Measurements from ENCODE around the gene CDS1.

- TF ChIP-seq POLR2AphosphoS5 (IDR thresholded peaks at IDR 0.05; ENCODE audit: low read depth, low read length) (no peak), SIN3A (IDR thresholded peaks at IDR 0.05; ENCODE audit: borderline replicate concordance, insufficient read depth, low read length) (no peak), TAF1 (IDR thresholded peaks at IDR 0.05; ENCODE audit: borderline replicate concordance, insufficient read depth, low read length) (no peak)
Measured at GRCh38 chr4:84684361-84684760, 101.4 kb downstream of the CDS1 start.
